DOHH2 (cell line): ENCODE data around the gene RELB.

Experiments used
- CTCF ChIP-seq: fragments of 200-600 bp; sonication (generic); IDR thresholded peaks from one replicate; pipeline ENCODE4 v1.5.1; 2014; ENCODE audit warnings: antibody characterized with exemption, mild to moderate bottlenecking, low read depth, low read length; ENCODE audit not compliant: poor library complexity, severe bottlenecking
- EZH2phosphoT487 ChIP-seq: fragments of 200-600 bp; sonication (generic); IDR thresholded peaks from 2 replicates; pipeline ENCODE4 v1.6.1; 2017; ENCODE audit warnings: borderline replicate concordance, mild to moderate bottlenecking, antibody characterized with exemption, low read length, moderate library complexity, mixed read lengths

- TF ChIP-seq CTCF (no peak), EZH2phosphoT487 (no peak)
Observed at GRCh38 chr19:45066921-45067661, 65.8 kb downstream of the RELB start.
